ENCODE data around the gene SFXN2.
"Not testable (repeated sequence)": the region's sequence is repeated elsewhere in the genome, so short reads cannot be mapped to it uniquely, and the experiment has no call there.

SFXN2 gene

GRCh38 chr10:102721954-102722353, 7.5 kb downstream of the SFXN2 start:
- no peak for DNase-seq

- no peak for DNase-seq
Measured at GRCh38 chr10:102723989-102724388, 9.6 kb downstream of the SFXN2 start.

- no peak for DNase-seq
Measured at GRCh38 chr10:102726274-102726673, 11.8 kb downstream of the SFXN2 start.

GRCh38 chr10:102727037-102727818, 12.8 kb downstream of the SFXN2 start:
- no peak for DNase-seq

- peak; percentile 23 for DNase-seq
Measured at GRCh38 chr10:102729029-102730026, 14.9 kb downstream of the SFXN2 start.

GRCh38 chr10:102731222-102731800, 16.9 kb downstream of the SFXN2 start:
- no peak for DNase-seq

- no peak for DNase-seq
Measured at GRCh38 chr10:102732661-102733060, 18.2 kb downstream of the SFXN2 start.

GRCh38 chr10:102735065-102735562, 20.7 kb downstream of the SFXN2 start:
- DNase-seq: no peak

- DNase-seq: no peak
Measured at GRCh38 chr10:102738692-102739121, 24.3 kb downstream of the SFXN2 start.

- DNase-seq: no peak
Measured at GRCh38 chr10:102740229-102740628, 25.8 kb downstream of the SFXN2 start.

- DNase-seq: no peak
Measured at GRCh38 chr10:102741726-102742237, 27.3 kb downstream of the SFXN2 start.

GRCh38 chr10:102742313-102742712, 27.9 kb downstream of the SFXN2 start:
- not testable (repeated sequence) for DNase-seq

- DNase-seq: no peak
Measured at GRCh38 chr10:102743078-102743587, 28.7 kb downstream of the SFXN2 start.

- peak; percentile 98 for DNase-seq
Measured at GRCh38 chr10:102743588-102744373, 29.3 kb downstream of the SFXN2 start, which contains the start of gene WBP1L. TSS of gene WBP1L (plus strand) at chr10:102743948. CDS start at chr10:102744054, 106 bp downstream.

- peak; percentile 3 for DNase-seq
Measured at GRCh38 chr10:102744374-102745051, 30.1 kb downstream of the SFXN2 start.

- DNase-seq: no peak
Measured at GRCh38 chr10:102745157-102745556, 30.7 kb downstream of the SFXN2 start.

- DNase-seq: no peak
Measured at GRCh38 chr10:102752266-102752930, 38.0 kb downstream of the SFXN2 start.

GRCh38 chr10:102752934-102753664, 38.7 kb downstream of the SFXN2 start:
- DNase-seq: peak; percentile 9

- no peak for DNase-seq
Measured at GRCh38 chr10:102753718-102754117, 39.3 kb downstream of the SFXN2 start.

- no peak for DNase-seq
Measured at GRCh38 chr10:102757323-102757722, 42.9 kb downstream of the SFXN2 start.

Measured in NCI-H1694 (cell line).